Transverse colon (tissue), 4 donors: ENCODE measurements around the gene ADCY10.

ENCODE experiments used
- CTCF ChIP-seq, 5 experiments: fragments of 200-600 bp in 3 of 5; fragments of 450-650 bp in 2 of 5; sonication (generic) in 3 of 5; IDR thresholded peaks; 1 replicate in 2 of 5; 2 replicates in 3 of 5; pipeline ENCODE4 v1.5.1; 2016 to 2017; ENCODE audit warnings: antibody characterized with exemption in 5 of 5, inconsistent platforms in 3 of 5, mild to moderate bottlenecking in 2 of 5, moderate library complexity in 1 of 5
- EP300 ChIP-seq: sonication (generic); formaldehyde crosslinking; IDR thresholded peaks from one replicate; pipeline ENCODE4 v1.6.1; 2017; ENCODE audit warnings: antibody characterized with exemption, low read depth
- POLR2A ChIP-seq: fragments of 450-650 bp; IDR thresholded peaks from one replicate; pipeline ENCODE4 v1.6.1; 2016; ENCODE audit warnings: antibody characterized with exemption, mild to moderate bottlenecking, moderate library complexity
- POLR2AphosphoS5 ChIP-seq, 3 donors: sonication (generic); formaldehyde crosslinking; IDR thresholded peaks; one replicate each; pipeline ENCODE4 v1.6.1; 2016; ENCODE audit warnings: antibody characterized with exemption in 3 of 3

GRCh38 chr1:167784876-167785550, 128.9 kb downstream of the ADCY10 start:
- TF ChIP-seq POLR2AphosphoS5 (IDR thresholded peaks at IDR 0.05) (no peak), CTCF (IDR thresholded peaks at IDR 0.05) (no peak), EP300 (no peak), POLR2A (no peak)
